Spleen (tissue), 7 donors: Measurements from ENCODE around the gene FAM163A.

Source experiments
- POLR2A ChIP-seq, 3 donors: fragments of 450-650 bp; IDR thresholded peaks; one replicate each; pipeline ENCODE4 v1.5.1; 2017; ENCODE audit warnings: antibody characterized with exemption in 3 of 3, mild to moderate bottlenecking in 1 of 3
- TF ChIP-seq, protein P1 (sequence below), 11 experiments: fragments of 200-600 bp in 7 of 11; fragments of 450-650 bp in 4 of 11; sonication (generic) in 4 of 11; IDR thresholded peaks in 8 of 11; conservative IDR thresholded peaks in 3 of 11; 1 replicate in 7 of 11; 2 replicates in 4 of 11; pipeline versions ENCODE4 v1.4.0 to v1.8.0; 2016 to 2021; ENCODE audit warnings: antibody characterized with exemption in 11 of 11, inconsistent platforms in 4 of 11, mild to moderate bottlenecking in 1 of 11
- donor health status: DM: no; HTN: no; CAD: no; lungs with moderate emphysema.
- donor health status: DM: no; HTN: no; CAD: no.
- donor health status: DM: no; HTN: no; CAD: no.

DNA sequence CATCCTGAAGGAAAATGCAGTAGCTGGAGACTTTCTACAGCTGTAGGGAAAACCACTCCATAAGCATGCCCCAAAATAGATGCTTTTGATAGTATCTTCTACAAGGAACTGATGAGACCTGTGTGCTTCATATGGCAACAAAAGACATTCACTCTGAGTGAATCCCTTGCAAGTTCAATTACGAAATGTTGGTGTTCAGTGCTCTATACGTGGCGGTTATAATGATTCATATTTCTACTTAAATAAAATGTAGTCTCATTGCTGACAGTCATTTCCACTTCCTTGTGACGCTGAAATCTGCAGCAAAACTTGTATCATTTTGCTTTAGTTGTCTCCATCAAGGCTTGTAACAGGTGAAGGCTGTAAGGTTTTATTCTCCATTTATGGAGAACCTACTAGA, 113.9 kb downstream of the FAM163A start:
- TF ChIP-seq, protein P1, sequence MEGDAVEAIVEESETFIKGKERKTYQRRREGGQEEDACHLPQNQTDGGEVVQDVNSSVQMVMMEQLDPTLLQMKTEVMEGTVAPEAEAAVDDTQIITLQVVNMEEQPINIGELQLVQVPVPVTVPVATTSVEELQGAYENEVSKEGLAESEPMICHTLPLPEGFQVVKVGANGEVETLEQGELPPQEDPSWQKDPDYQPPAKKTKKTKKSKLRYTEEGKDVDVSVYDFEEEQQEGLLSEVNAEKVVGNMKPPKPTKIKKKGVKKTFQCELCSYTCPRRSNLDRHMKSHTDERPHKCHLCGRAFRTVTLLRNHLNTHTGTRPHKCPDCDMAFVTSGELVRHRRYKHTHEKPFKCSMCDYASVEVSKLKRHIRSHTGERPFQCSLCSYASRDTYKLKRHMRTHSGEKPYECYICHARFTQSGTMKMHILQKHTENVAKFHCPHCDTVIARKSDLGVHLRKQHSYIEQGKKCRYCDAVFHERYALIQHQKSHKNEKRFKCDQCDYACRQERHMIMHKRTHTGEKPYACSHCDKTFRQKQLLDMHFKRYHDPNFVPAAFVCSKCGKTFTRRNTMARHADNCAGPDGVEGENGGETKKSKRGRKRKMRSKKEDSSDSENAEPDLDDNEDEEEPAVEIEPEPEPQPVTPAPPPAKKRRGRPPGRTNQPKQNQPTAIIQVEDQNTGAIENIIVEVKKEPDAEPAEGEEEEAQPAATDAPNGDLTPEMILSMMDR (IDR thresholded peaks at IDR 0.05 in 8 of 11, conservative IDR thresholded peaks at IDR 0.05 in 3 of 11) = no peak
- TF ChIP-seq POLR2A (IDR thresholded peaks at IDR 0.05) = no peak
